A673 (cell line): ENCODE results near the gene AIP.

ENCODE experiments used
- CTCF ChIP-seq: fragments of 300-800, 200-600 bp; sonication (generic); conservative IDR thresholded peaks from 2 replicates; pipeline ENCODE4 v1.5.1; 2017; ENCODE audit warnings: low read depth, mild to moderate bottlenecking, antibody characterized with exemption, low read length, moderate library complexity, mixed read lengths
- EZH2 ChIP-seq: fragments of 200-600 bp; sonication (generic); IDR thresholded peaks from 2 replicates; pipeline ENCODE4 v1.6.1; 2017; ENCODE audit warnings: borderline replicate concordance, low read depth, mild to moderate bottlenecking, mixed read lengths, antibody characterized with exemption, low read length; ENCODE audit not compliant: poor library complexity, severe bottlenecking

DNA sequence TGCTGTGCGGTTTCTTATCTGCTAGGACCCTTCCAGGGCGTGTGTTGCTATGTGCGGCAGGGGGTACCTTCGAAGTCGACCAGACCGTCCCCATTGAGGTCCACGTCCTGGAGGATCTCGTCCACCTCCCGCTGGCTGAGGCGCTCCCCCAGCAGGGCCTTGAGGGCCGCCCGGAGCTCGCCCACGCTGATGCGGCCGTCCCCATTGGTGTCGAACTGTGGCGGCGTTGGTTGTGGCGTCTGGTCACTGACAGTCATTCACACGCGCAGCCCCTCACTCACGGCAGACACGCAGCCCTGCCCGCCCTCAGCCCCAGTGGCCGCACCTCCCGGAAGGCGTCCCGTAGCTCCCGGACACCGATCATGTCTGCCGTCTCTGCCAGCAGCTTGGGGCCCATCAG lies 36.9 kb downstream of the AIP start:
- TF ChIP-seq EZH2 (no peak), CTCF (no peak)
